Mucosa of stomach (tissue), 1 donor: ENCODE results near the gene TM6SF1.
"Not testable (repeated sequence)": the region's sequence is repeated elsewhere in the genome, so short reads cannot be mapped to it uniquely, and the experiment has no call there.

Source experiments
- H3K27me3 ChIP-seq: one replicate; pipeline ENCODE4 v1.7.0; 2013; ENCODE audit warnings: mild to moderate bottlenecking, low read length; ENCODE audit not compliant: control insufficient read depth, insufficient read depth
- H3K36me3 ChIP-seq: one replicate; pipeline ENCODE4 v1.7.0; 2013; ENCODE audit warnings: low read length; ENCODE audit not compliant: control insufficient read depth, insufficient read depth
- H3K4me1 ChIP-seq: one replicate; pipeline ENCODE4 v1.7.0; 2013; ENCODE audit warnings: mild to moderate bottlenecking, low read length; ENCODE audit not compliant: control insufficient read depth, insufficient read depth
- H3K4me3 ChIP-seq: one replicate; pipeline ENCODE4 v1.7.0; 2013; ENCODE audit warnings: low read length
- H3K9ac ChIP-seq: one replicate; pipeline ENCODE4 v1.7.0; 2013; ENCODE audit warnings: mild to moderate bottlenecking, low read length, moderate library complexity
- H3K9me3 ChIP-seq: one replicate; pipeline ENCODE4 v1.7.0; 2013; ENCODE audit warnings: mild to moderate bottlenecking, low read length, moderate library complexity; ENCODE audit not compliant: control insufficient read depth
- donor health status: Pancreatic carcinoma.

The TM6SF1 gene

DNA sequence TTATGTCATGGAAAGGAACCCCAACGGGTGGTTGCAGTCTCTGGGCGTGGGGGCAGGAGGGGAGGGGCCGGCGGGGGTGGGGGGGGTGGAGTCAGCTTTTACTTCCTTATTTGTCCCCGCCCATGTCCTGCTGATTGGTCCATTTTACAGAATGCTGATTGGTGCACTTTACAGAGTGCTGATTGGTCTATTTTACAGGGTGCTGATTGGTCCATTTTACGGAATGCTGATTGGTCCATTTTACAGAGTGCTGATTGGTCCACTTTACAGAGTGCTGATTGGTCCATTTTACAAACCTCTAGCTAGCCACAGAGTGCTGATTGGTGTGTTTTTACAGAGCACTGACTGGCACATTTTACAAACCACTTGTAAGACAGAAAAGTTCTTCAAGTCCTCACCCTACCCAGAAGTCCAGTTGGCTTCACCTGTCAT lies 38.2 kb upstream of the TM6SF1 start:
- H3K36me3 ChIP-seq, H3K4me3 ChIP-seq, H3K9ac ChIP-seq, H3K9me3 ChIP-seq, H3K27me3 ChIP-seq, H3K4me1 ChIP-seq: not testable (repeated sequence)

GRCh38 chr15:83077491-83078230 lies 29.8 kb upstream of the TM6SF1 start:
- Histone ChIP-seq H3K4me3 (no peak overlapping the region), H3K4me1 (no peaks in the 10 kb centered on the region), H3K36me3 (no peaks in the 10 kb centered on the region), H3K9me3 (no peaks in the 10 kb centered on the region), H3K9ac (no peak overlapping the region), H3K27me3 (peaks cover 6% of the 10 kb centered on the region)

- Histone ChIP-seq H3K4me3 (no peak overlapping the region), H3K27me3 (peaks cover 6% of the 10 kb centered on the region), H3K4me1 (no peaks in the 10 kb centered on the region), H3K36me3 (no peaks in the 10 kb centered on the region), H3K9ac (no peak overlapping the region), H3K9me3 (no peaks in the 10 kb centered on the region)
Measured at GRCh38 chr15:83078712-83079111, 28.7 kb upstream of the TM6SF1 start.

DNA sequence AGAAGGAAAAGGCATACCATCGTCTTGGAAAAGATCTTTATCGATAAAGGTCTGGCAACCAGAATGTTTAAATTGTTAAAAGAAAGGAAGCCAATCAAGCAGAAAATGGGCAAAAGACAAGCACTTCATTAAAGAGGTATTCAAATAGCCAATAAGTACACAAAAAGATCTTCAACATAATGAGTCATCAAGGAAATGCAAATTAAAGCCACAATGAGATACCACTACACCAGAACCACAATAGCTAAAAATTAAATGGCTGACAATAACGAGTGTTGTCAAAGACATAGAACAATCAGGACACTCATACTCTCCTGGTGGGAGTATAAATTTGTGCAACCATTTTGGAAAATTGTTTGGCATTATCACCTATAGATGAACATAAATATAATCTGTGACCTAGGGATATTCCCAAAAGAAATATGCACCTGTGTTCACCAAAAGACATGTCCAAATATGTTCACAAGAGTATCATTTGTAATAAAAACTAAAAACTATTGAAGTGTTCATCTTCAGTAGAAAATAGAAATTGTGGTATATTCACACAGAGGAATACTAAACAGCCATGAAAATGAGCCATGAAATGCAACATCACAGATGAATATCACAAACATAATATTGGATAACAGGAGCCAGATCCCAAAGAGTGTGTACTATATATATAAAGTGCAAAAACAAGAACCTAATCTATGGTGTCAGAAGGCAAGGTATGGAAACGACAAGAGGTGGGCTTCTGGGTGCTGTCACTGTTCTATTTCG lies 26.0 kb upstream of the TM6SF1 start:
- no peaks in the 10 kb centered on the region for H3K4me1 ChIP-seq
- H3K9me3 ChIP-seq = no peaks in the 10 kb centered on the region
- no peaks in the 10 kb centered on the region for H3K36me3 ChIP-seq
- H3K9ac ChIP-seq = no peak overlapping the region
- no peak overlapping the region for H3K4me3 ChIP-seq
- peaks cover 6% of the 10 kb centered on the region for H3K27me3 ChIP-seq

DNA sequence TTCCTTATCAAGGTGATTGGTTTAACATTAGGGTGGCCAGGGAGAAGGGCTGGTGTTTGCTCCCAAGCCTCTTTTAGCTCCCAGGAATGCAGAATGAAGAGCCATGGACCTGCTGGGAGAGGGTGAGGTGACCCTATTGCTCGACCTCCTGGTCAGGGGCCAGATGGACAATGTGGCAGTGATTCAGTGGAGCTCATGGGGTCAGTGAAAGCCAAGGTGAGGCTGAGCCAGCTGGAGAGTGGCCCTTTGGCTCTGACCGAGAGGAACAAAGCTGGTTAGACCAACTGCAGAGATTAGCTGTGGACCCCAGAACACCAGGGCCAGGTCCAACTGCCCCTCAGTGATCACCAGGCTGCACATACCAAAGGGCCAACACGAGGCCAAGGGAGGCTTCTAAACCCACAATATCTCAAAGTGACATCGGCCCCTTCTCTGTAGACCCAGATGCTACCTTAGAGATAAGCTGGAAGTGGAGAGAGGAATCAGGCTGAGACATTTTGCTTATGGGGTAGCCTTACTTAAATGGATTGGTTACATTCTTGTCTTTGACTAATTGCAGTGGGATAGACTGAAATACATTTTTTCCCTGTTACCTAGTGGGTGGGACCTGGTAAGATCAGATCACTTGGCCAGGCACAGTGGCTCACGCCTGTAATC lies 24.6 kb upstream of the TM6SF1 start:
- Histone ChIP-seq H3K4me3 (no peak overlapping the region), H3K9me3 (no peaks in the 10 kb centered on the region), H3K9ac (no peak overlapping the region), H3K4me1 (no peaks in the 10 kb centered on the region), H3K36me3 (no peaks in the 10 kb centered on the region), H3K27me3 (peaks cover 6% of the 10 kb centered on the region)

DNA sequence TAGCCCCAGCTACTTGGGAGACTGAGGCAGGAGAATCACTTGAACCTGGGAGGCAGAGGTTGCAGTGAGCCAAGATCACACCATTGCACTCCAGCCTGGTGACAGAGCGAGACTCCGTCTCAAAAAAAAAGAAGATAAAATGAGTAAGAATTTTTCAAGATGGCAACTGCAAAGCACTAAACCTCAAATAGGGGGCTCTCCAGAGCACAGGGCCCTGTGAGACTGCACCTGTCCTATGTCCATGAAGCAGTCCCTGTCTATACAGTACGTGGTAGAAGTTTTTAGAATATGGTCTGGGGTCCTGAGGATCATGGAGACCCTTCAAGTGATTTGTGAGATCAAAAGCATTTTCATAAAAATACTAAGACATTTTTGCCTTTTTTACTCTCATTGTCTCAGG lies 22.0 kb upstream of the TM6SF1 start:
- not testable (repeated sequence) for H3K9me3 ChIP-seq, H3K27me3 ChIP-seq, H3K9ac ChIP-seq, H3K4me1 ChIP-seq, H3K4me3 ChIP-seq, H3K36me3 ChIP-seq

DNA sequence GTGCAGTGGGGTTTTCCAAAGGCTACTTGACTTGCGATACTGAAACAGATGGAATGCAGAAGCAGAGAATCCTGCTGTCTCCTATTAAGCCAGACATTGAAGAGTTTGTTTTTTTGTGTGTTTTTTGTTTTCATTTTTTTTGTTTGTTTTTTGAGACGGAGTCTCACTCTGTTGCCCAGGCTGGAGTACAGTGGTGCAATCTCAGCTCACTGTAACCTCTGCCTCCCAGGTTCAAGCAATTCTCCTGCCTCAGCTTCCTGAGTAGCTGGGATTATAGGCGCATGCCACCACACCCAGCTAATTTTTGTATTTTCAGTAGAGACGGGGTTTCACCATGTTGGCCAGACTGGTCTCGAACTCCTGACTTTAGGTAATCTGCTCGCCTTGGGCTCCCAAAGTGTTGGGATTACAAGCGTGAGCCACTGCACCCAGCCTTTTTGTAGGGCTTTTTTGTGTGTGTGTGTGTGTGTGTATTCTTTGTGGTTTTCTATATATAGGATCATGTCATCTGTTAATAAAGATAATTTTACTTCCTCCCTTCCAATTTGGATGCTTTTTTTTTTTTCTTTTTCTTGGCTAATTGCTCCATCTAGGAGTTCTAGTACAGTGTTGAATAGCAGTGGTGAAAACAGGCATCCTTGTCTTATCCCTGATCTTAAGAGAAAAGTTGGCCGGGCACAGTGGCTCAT lies 21.4 kb upstream of the TM6SF1 start:
- H3K4me3 ChIP-seq, H3K4me1 ChIP-seq, H3K27me3 ChIP-seq, H3K9ac ChIP-seq, H3K36me3 ChIP-seq, H3K9me3 ChIP-seq: not testable (repeated sequence)

DNA sequence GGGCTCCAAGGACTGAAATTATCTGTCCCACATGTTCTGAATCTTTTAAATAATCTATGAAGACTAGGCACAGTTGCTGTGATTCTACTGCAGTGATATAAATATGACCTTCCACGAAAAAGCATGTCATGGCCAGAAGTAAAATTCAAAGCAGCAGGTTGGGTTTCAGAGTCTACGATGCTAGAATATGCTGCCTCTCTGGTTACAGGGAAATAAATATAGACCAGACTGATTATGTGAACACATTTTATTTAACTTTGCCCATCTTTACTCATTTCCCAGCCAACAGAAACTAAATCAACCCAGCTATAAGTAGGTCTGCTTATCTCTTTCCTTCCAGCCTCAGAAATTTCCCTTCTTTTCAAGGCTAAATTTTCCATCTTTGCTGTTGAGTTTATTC lies 19.9 kb upstream of the TM6SF1 start:
- H3K9ac ChIP-seq = no peak overlapping the region
- H3K36me3 ChIP-seq = no peaks in the 10 kb centered on the region
- no peak overlapping the region for H3K4me3 ChIP-seq
- no peaks in the 10 kb centered on the region for H3K9me3 ChIP-seq
- no peaks in the 10 kb centered on the region for H3K4me1 ChIP-seq
- H3K27me3 ChIP-seq = no peaks in the 10 kb centered on the region

GRCh38 chr15:83088876-83089275 lies 18.6 kb upstream of the TM6SF1 start:
- no peaks in the 10 kb centered on the region for H3K36me3 ChIP-seq
- H3K4me1 ChIP-seq = no peaks in the 10 kb centered on the region
- no peaks in the 10 kb centered on the region for H3K27me3 ChIP-seq
- no peak overlapping the region for H3K4me3 ChIP-seq
- no peak overlapping the region for H3K9ac ChIP-seq
- H3K9me3 ChIP-seq = no peaks in the 10 kb centered on the region

DNA sequence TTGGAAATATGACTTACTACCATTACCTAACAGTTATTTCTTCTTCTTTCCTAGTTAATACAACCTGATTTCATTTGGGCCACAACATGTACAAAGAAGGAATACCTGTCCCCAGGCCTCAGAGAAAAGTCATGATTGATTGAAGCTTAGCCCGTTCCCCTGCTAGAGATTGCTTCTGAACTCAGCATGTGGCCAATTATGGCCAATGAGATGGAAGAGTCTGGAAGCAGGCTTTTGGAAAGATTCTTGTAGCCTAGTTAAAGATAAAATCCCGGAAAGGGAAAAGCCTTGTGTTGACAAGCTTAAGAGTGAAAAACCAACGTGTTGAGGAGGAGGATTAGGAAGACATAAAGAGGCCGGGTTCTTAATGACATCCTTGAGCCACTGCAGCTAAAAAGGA lies 17.0 kb upstream of the TM6SF1 start:
- Histone ChIP-seq H3K27me3 (no peaks in the 10 kb centered on the region), H3K9ac (no peak overlapping the region), H3K4me1 (no peaks in the 10 kb centered on the region), H3K36me3 (no peaks in the 10 kb centered on the region), H3K9me3 (no peaks in the 10 kb centered on the region), H3K4me3 (no peak overlapping the region)

- H3K9me3 ChIP-seq, H3K27me3 ChIP-seq, H3K36me3 ChIP-seq, H3K9ac ChIP-seq, H3K4me1 ChIP-seq, H3K4me3 ChIP-seq: not testable (repeated sequence)
Measured at GRCh38 chr15:83091965-83092308, 15.5 kb upstream of the TM6SF1 start.
